ENCODE measurements around the gene SEMA3D.

SEMA3D gene

DNA sequence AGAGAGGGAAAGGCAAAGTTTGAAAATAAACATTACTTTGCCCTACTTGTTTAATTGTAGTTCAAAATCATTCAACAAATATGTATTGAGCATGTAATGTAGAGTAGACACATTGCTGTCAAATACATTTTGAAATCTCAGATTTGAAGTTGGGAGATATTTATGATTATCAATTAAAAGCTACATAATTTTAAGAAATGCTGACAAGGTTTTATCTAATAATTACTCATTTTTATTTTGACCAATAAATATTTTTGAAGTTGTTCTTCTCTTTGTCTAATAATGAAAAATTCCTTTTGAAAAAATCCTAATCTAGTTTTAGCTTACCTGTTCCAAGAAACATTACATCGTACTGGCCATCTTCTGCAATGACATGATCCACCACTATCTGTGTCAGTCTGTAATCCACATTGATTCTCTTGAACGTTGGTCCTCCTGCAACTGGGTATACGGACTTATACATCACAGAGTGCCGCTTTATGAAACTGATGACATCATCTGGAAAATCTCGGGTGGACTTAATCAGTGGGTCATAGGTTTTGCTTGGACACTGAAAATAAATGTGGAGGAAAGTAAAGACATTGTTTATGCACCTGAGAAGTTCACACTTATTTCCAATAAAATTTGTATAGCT lies 164.7 kb downstream of the SEMA3D start:
- DNase-seq (ENCODE audit: low read depth): no peak
- TF ChIP-seq, protein P1, sequence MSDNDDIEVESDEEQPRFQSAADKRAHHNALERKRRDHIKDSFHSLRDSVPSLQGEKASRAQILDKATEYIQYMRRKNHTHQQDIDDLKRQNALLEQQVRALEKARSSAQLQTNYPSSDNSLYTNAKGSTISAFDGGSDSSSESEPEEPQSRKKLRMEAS (IDR thresholded peaks at IDR 0.05; ENCODE audit: low read depth, low read length): no peak
- TF ChIP-seq, protein P2, sequence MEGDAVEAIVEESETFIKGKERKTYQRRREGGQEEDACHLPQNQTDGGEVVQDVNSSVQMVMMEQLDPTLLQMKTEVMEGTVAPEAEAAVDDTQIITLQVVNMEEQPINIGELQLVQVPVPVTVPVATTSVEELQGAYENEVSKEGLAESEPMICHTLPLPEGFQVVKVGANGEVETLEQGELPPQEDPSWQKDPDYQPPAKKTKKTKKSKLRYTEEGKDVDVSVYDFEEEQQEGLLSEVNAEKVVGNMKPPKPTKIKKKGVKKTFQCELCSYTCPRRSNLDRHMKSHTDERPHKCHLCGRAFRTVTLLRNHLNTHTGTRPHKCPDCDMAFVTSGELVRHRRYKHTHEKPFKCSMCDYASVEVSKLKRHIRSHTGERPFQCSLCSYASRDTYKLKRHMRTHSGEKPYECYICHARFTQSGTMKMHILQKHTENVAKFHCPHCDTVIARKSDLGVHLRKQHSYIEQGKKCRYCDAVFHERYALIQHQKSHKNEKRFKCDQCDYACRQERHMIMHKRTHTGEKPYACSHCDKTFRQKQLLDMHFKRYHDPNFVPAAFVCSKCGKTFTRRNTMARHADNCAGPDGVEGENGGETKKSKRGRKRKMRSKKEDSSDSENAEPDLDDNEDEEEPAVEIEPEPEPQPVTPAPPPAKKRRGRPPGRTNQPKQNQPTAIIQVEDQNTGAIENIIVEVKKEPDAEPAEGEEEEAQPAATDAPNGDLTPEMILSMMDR (IDR thresholded peaks at IDR 0.05; ENCODE audit: low read depth, low read length): no peak
- TF ChIP-seq MYC (IDR thresholded peaks at IDR 0.05; ENCODE audit: low read depth, low read length) (no peak), POLR2A (IDR thresholded peaks at IDR 0.05; ENCODE audit: extremely low read depth, insufficient read length) (no peak)
- no peak overlapping the region for H3K4me3 ChIP-seq (ENCODE audit: low read depth, low read length)

DNA sequence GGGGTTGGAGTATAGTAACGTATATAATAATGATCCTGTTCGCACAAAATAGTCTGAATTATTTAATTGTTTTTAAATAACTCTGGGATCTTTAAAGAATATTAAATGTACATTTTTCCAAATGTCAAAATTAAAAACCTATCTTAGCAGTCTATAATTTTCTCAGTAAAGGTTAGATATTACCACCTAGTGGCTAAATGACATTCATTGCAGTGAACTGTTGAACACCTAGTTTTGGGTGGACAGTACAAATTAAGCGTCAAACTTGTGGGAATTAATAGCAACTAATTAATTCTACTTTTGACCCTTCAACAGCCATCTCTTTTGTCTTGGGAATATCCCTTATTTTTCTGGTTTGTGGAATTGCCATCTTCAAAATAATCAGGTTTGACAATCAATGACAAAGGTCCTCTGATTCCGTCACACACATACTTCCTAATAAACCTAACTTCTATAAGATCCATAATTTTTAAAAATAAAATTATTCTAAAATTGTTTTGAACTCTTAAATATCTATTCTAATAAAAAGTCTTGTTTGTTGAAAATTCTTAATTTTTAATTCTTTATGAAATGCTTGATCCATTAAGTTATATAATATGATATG lies 165.7 kb downstream of the SEMA3D start:
- peak; percentile 14 for DNase-seq (ENCODE audit: low read depth)
- TF ChIP-seq MYC (IDR thresholded peaks at IDR 0.05; ENCODE audit: low read depth, low read length): no peak
- TF ChIP-seq, protein P2 (IDR thresholded peaks at IDR 0.05; ENCODE audit: low read depth, low read length): peak; percentile 27
- no peak for TF ChIP-seq POLR2A (IDR thresholded peaks at IDR 0.05; ENCODE audit: extremely low read depth, insufficient read length)
- TF ChIP-seq, protein P1 (IDR thresholded peaks at IDR 0.05; ENCODE audit: low read depth, low read length): no peak

DNA sequence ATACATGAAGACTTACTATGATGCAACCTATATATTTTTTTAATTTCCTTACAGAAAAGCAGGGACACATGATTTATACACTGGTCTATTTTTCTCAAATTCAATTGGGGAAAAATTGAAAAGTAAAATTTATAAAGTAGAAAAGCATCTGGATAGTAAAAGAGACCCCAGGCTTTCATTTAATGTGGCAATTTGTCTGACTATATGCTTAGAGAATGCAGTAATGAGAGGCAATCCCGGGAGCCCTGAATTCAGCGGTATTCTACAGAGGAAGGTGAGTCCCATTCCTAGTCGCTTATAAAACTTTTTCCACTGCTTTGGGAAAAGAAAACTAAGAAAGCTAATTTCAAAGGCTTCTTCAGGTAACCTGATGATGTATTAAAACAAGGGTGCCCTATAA lies 167.1 kb downstream of the SEMA3D start:
- no peak for DNase-seq (ENCODE audit: low read depth)
- H3K4me3 ChIP-seq (ENCODE audit: low read depth, low read length): no peak overlapping the region
- TF ChIP-seq, protein P2 (IDR thresholded peaks at IDR 0.05; ENCODE audit: low read depth, low read length): no peak
- no peak for TF ChIP-seq POLR2A (IDR thresholded peaks at IDR 0.05; ENCODE audit: extremely low read depth, insufficient read length)
- TF ChIP-seq, protein P1 (IDR thresholded peaks at IDR 0.05; ENCODE audit: low read depth, low read length): no peak
- TF ChIP-seq MYC (IDR thresholded peaks at IDR 0.05; ENCODE audit: low read depth, low read length): no peak

More for the DNA sequence above, 165.7 kb downstream of the SEMA3D start:
- H3K4me3 ChIP-seq (ENCODE audit: low read depth, low read length): no peak overlapping the region

DNA sequence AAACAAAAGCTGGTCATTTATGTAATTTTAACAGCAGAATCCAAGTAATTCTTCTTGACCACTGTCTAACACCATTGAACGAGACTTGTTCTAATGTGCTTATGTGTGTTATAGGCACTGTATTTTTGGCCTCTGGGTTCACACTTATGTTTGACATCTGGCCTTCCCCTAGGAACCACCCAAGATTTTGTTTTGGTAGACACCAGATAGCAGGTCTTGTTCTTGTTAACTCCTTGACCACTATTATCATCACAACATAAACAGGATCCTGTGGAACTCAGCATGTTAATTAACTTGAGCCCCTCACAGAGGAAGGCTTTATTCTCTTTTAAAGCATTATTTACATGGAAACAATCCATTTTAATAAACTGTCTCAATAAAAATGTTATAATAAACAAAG lies 167.7 kb downstream of the SEMA3D start:
- no peak for DNase-seq (ENCODE audit: low read depth)
- H3K4me3 ChIP-seq (ENCODE audit: low read depth, low read length): no peak overlapping the region
- TF ChIP-seq, protein P2 (IDR thresholded peaks at IDR 0.05; ENCODE audit: low read depth, low read length): no peak
- TF ChIP-seq, protein P1 (IDR thresholded peaks at IDR 0.05; ENCODE audit: low read depth, low read length): no peak
- no peak for TF ChIP-seq MYC (IDR thresholded peaks at IDR 0.05; ENCODE audit: low read depth, low read length)
- no peak for TF ChIP-seq POLR2A (IDR thresholded peaks at IDR 0.05; ENCODE audit: extremely low read depth, insufficient read length)

DNA sequence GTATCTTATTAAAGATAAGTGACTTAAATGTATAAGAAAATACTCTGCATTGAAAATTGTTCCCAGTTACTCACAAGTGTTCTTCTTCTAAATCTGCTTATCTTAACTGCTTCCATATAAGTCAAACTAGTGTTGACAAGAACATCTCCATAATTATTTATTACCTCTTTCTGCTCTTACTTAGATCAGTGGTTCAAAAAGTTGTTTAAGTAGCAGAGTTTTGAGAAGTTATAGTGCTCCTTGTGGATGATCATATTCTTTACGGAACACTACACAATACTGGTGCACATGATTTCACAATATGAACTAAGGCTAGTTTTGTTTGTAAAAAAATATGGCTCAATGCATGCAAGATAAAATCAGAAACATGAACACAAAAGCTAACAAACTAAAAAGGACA lies 168.4 kb downstream of the SEMA3D start:
- no peak for DNase-seq (ENCODE audit: low read depth)
- H3K4me3 ChIP-seq (ENCODE audit: low read depth, low read length): no peak overlapping the region
- TF ChIP-seq POLR2A (IDR thresholded peaks at IDR 0.05; ENCODE audit: extremely low read depth, insufficient read length) (no peak), MYC (IDR thresholded peaks at IDR 0.05; ENCODE audit: low read depth, low read length) (no peak)

DNA sequence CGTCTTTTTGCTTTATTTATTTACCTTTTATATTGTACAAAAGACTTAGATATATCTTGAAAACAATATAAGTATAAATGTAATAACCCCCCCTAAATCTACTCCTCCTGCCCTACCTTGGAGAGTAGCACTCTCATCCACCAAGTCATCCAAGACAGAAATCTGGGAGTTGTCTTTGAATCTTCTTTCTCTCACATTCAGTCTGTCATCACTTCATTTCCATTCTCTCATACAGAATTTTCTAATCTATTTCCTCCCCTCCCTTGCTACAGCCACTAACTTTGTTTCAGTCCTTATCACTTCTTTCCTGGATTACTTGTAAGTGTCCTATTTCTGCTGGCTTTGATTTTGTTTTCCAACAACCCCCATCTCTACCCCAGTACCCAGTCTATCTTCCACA lies 170.6 kb downstream of the SEMA3D start:
- TF ChIP-seq POLR2A (IDR thresholded peaks at IDR 0.05; ENCODE audit: extremely low read depth, insufficient read length) (no peak), MYC (IDR thresholded peaks at IDR 0.05; ENCODE audit: low read depth, low read length) (no peak)
- TF ChIP-seq, protein P2 (IDR thresholded peaks at IDR 0.05; ENCODE audit: low read depth, low read length): no peak
- TF ChIP-seq, protein P1 (IDR thresholded peaks at IDR 0.05; ENCODE audit: low read depth, low read length): no peak
- H3K4me3 ChIP-seq (ENCODE audit: low read depth, low read length): no peak overlapping the region
- no peak for DNase-seq (ENCODE audit: low read depth)
